ENCODE data around the gene IL33. TPM values are rescaled to one million over a fixed set of nuclear protein-coding genes. Genes with fewer than 3 reads are reported as not detected.

IL33 gene
- total RNA-seq, 2 donors from 2014 or later: 0.33 to 0.97 TPM

- Mint-ChIP-seq H3K4me3 (no peak overlapping the region), H3K36me3 (ENCODE audit: low read depth) (no peaks in the 10 kb centered on the region), H3K27ac (no peak overlapping the region), H3K9me3 (peaks cover under 1% of the 10 kb centered on the region), H3K4me1 (no peaks in the 10 kb centered on the region), H3K27me3 (ENCODE audit: insufficient read depth) (peaks cover 1% of the 10 kb centered on the region)
- Histone ChIP-seq H3K4me1 (ENCODE audit: control insufficient read depth, insufficient read depth, low read length) (no peaks in the 10 kb centered on the region), H3K27ac (ENCODE audit: low read depth, low read length) (no peak overlapping the region), H3K9me3 (ENCODE audit: control insufficient read depth, low read length) (no peaks in the 10 kb centered on the region), H3K9ac (ENCODE audit: extremely low read depth, low read length, poor library complexity, severe bottlenecking) (no peak overlapping the region), H3K27me3 (ENCODE audit: control insufficient read depth, insufficient read depth, low read length, poor library complexity, severe bottlenecking) (no peaks in the 10 kb centered on the region), H3K4me3 (ENCODE audit: low read length) (no peak overlapping the region), H3K36me3 (ENCODE audit: control insufficient read depth, insufficient read depth, low read length) (no peaks in the 10 kb centered on the region)
- DNase-seq: no peak
- TF ChIP-seq CTCF (conservative IDR thresholded peaks at IDR 0.05): no peak
- WGBS, 2 experiments (ENCODE audit: insufficient coverage in 1 of 2, insufficient read length in 1 of 2): 20 to 33% methylated on average over 1 to 2 of the region's 2 CpGs
Measured at GRCh38 chr9:6301858-6302257, 86.3 kb downstream of the IL33 start.

- Mint-ChIP-seq H3K9me3 (no peaks in the 10 kb centered on the region), H3K36me3 (ENCODE audit: low read depth) (no peaks in the 10 kb centered on the region)
- H3K4me3 ChIP-seq (ENCODE audit: low read length): no peak overlapping the region
Measured at GRCh38 chr9:6302417-6302816, 86.8 kb downstream of the IL33 start.

GRCh38 chr9:6304232-6304631 is 88.6 kb downstream of the IL33 start:
- Histone ChIP-seq H3K36me3 (ENCODE audit: control insufficient read depth, insufficient read depth, low read length) (no peaks in the 10 kb centered on the region), H3K9ac (ENCODE audit: extremely low read depth, low read length, poor library complexity, severe bottlenecking) (no peak overlapping the region), H3K27ac (ENCODE audit: low read depth, low read length) (no peak overlapping the region), H3K4me3 (ENCODE audit: low read length) (no peak overlapping the region), H3K27me3 (ENCODE audit: control insufficient read depth, insufficient read depth, low read length, poor library complexity, severe bottlenecking) (no peaks in the 10 kb centered on the region), H3K9me3 (ENCODE audit: control insufficient read depth, low read length) (peaks cover 4% of the 10 kb centered on the region), H3K4me1 (ENCODE audit: control insufficient read depth, insufficient read depth, low read length) (no peaks in the 10 kb centered on the region)
- Mint-ChIP-seq H3K4me3 (no peak overlapping the region), H3K4me1 (peaks cover 4% of the 10 kb centered on the region), H3K36me3 (ENCODE audit: low read depth) (no peaks in the 10 kb centered on the region), H3K9me3 (no peaks in the 10 kb centered on the region), H3K27me3 (ENCODE audit: insufficient read depth) (no peaks in the 10 kb centered on the region), H3K27ac (no peak overlapping the region)
- no peak for TF ChIP-seq CTCF (conservative IDR thresholded peaks at IDR 0.05)
- no peak for DNase-seq

More at GRCh38 chr9:6302417-6302816, 86.8 kb downstream of the IL33 start:
- Histone ChIP-seq H3K9ac (ENCODE audit: extremely low read depth, low read length, poor library complexity, severe bottlenecking) (no peak overlapping the region), H3K4me1 (ENCODE audit: control insufficient read depth, insufficient read depth, low read length) (no peaks in the 10 kb centered on the region), H3K36me3 (ENCODE audit: control insufficient read depth, insufficient read depth, low read length) (no peaks in the 10 kb centered on the region), H3K27ac (ENCODE audit: low read depth, low read length) (no peak overlapping the region), H3K27me3 (ENCODE audit: control insufficient read depth, insufficient read depth, low read length, poor library complexity, severe bottlenecking) (no peaks in the 10 kb centered on the region), H3K9me3 (ENCODE audit: control insufficient read depth, low read length) (no peaks in the 10 kb centered on the region)
- Mint-ChIP-seq H3K27ac (no peak overlapping the region), H3K27me3 (ENCODE audit: insufficient read depth) (peaks cover 1% of the 10 kb centered on the region), H3K4me1 (no peaks in the 10 kb centered on the region), H3K4me3 (no peak overlapping the region)
- TF ChIP-seq CTCF (conservative IDR thresholded peaks at IDR 0.05): no peak
- no peak for DNase-seq

All from endodermal cell (in vitro differentiated cells).